ENCODE results near the gene TMEM244. TPM values are rescaled to one million over a fixed set of nuclear protein-coding genes. Genes with fewer than 3 reads are reported as not detected.
"Not testable (repeated sequence)": the region's sequence is repeated elsewhere in the genome, so short reads cannot be mapped to it uniquely, and the experiment has no call there.

Gene TMEM244
- total RNA-seq, 1 donor from 2014 or later = not detected

- Mint-ChIP-seq H3K36me3 (ENCODE audit: low read depth) (peaks cover 12% of the 10 kb centered on the region), H3K9me3 (peaks cover 11% of the 10 kb centered on the region), H3K27me3 (peaks cover 4% of the 10 kb centered on the region), H3K4me3 (no peak overlapping the region), H3K4me1 (peaks cover 9% of the 10 kb centered on the region), H3K27ac (no peak overlapping the region)
- no peak for DNase-seq
- intact Hi-C loops (cut with micrococcal nuclease) = no loop called here
Observed at GRCh38 chr6:129884211-129884610, 23.1 kb upstream of the TMEM244 start.

- peaks cover 23% of the 10 kb centered on the region for H3K9me3 Mint-ChIP-seq
- H3K4me3 Mint-ChIP-seq = peak overlapping the region; percentile 28
- peaks cover 20% of the 10 kb centered on the region for H3K36me3 Mint-ChIP-seq (ENCODE audit: low read depth)
- DNase-seq = peak; percentile 67
- peak overlapping the region; percentile 14 for H3K27ac Mint-ChIP-seq
- H3K27me3 Mint-ChIP-seq = peaks cover 4% of the 10 kb centered on the region
- intact Hi-C loops (cut with micrococcal nuclease) = no loop called here
- peaks cover 9% of the 10 kb centered on the region for H3K4me1 Mint-ChIP-seq
Observed at GRCh38 chr6:129882510-129883023, 21.5 kb upstream of the TMEM244 start.

- H3K27ac Mint-ChIP-seq; DNase-seq; H3K27me3 Mint-ChIP-seq; intact Hi-C loops (cut with micrococcal nuclease); H3K4me3 Mint-ChIP-seq: not testable (repeated sequence)
- Mint-ChIP-seq H3K9me3 (peaks cover 23% of the 10 kb centered on the region), H3K4me1 (peaks cover 19% of the 10 kb centered on the region), H3K36me3 (ENCODE audit: low read depth) (peaks cover 20% of the 10 kb centered on the region)
Observed at GRCh38 chr6:129877894-129878293, 16.8 kb upstream of the TMEM244 start.

- intact Hi-C loops (cut with micrococcal nuclease) = loop anchor here (2.0 kb wide), 1 partner anchor 15 kb away; the partner anchor contains the start of gene TMEM244
- no peak for DNase-seq
Observed at GRCh38 chr6:129875610-129876520, 14.8 kb upstream of the TMEM244 start.

GRCh38 chr6:129874837-129875236 is 13.7 kb upstream of the TMEM244 start:
- H3K9me3 Mint-ChIP-seq = peaks cover 13% of the 10 kb centered on the region
- peaks cover 10% of the 10 kb centered on the region for H3K4me1 Mint-ChIP-seq
- H3K36me3 Mint-ChIP-seq (ENCODE audit: low read depth) = peaks cover 8% of the 10 kb centered on the region
- H3K27ac Mint-ChIP-seq = no peak overlapping the region
- peaks cover 3% of the 10 kb centered on the region for H3K27me3 Mint-ChIP-seq
- H3K4me3 Mint-ChIP-seq = no peak overlapping the region
- DNase-seq = no peak
- intact Hi-C loops (cut with micrococcal nuclease) = loop anchor here (2.0 kb wide), 1 partner anchor 14 kb away; the partner anchor contains the start of gene TMEM244

More at GRCh38 chr6:129875610-129876520, 14.8 kb upstream of the TMEM244 start:
- Mint-ChIP-seq H3K4me1 (peaks cover 10% of the 10 kb centered on the region), H3K27ac (peak overlapping the region; percentile 17), H3K36me3 (ENCODE audit: low read depth) (peaks cover 10% of the 10 kb centered on the region), H3K9me3 (peaks cover 13% of the 10 kb centered on the region), H3K27me3 (peaks cover 5% of the 10 kb centered on the region), H3K4me3 (peak overlapping the region; percentile 20)

GRCh38 chr6:129872586-129872985 is 11.5 kb upstream of the TMEM244 start:
- H3K27ac Mint-ChIP-seq = no peak overlapping the region
- intact Hi-C loops (cut with micrococcal nuclease) = no loop called here
- H3K36me3 Mint-ChIP-seq (ENCODE audit: low read depth) = no peaks in the 10 kb centered on the region

GRCh38 chr6:129871221-129871620 is 10.1 kb upstream of the TMEM244 start:
- peaks cover 3% of the 10 kb centered on the region for H3K27me3 Mint-ChIP-seq
- intact Hi-C loops (cut with micrococcal nuclease) = no loop called here

More at GRCh38 chr6:129872586-129872985, 11.5 kb upstream of the TMEM244 start:
- H3K4me3 Mint-ChIP-seq = no peak overlapping the region
- H3K9me3 Mint-ChIP-seq = no peaks in the 10 kb centered on the region
- H3K4me1 Mint-ChIP-seq = peaks cover 10% of the 10 kb centered on the region
- peaks cover 3% of the 10 kb centered on the region for H3K27me3 Mint-ChIP-seq
- DNase-seq = no peak

GRCh38 chr6:129867403-129867802 is 6.3 kb upstream of the TMEM244 start:
- DNase-seq = no peak
- Mint-ChIP-seq H3K27me3 (peaks cover 3% of the 10 kb centered on the region), H3K4me3 (no peak overlapping the region), H3K36me3 (ENCODE audit: low read depth) (no peaks in the 10 kb centered on the region), H3K4me1 (no peaks in the 10 kb centered on the region), H3K9me3 (no peaks in the 10 kb centered on the region), H3K27ac (no peak overlapping the region)
- intact Hi-C loops (cut with micrococcal nuclease) = no loop called here

More at GRCh38 chr6:129871221-129871620, 10.1 kb upstream of the TMEM244 start:
- Mint-ChIP-seq H3K4me1 (peaks cover 9% of the 10 kb centered on the region), H3K9me3 (no peaks in the 10 kb centered on the region), H3K36me3 (ENCODE audit: low read depth) (no peaks in the 10 kb centered on the region), H3K4me3 (no peak overlapping the region), H3K27ac (no peak overlapping the region)
- no peak for DNase-seq

- Mint-ChIP-seq H3K36me3 (ENCODE audit: low read depth) (no peaks in the 10 kb centered on the region), H3K27me3 (no peaks in the 10 kb centered on the region), H3K4me3 (no peak overlapping the region), H3K9me3 (no peaks in the 10 kb centered on the region), H3K4me1 (no peaks in the 10 kb centered on the region), H3K27ac (no peak overlapping the region)
- intact Hi-C loops (cut with micrococcal nuclease) = no loop called here
- DNase-seq = no peak
Observed at GRCh38 chr6:129866688-129867087, 5.6 kb upstream of the TMEM244 start.

- no peaks in the 10 kb centered on the region for H3K9me3 Mint-ChIP-seq
- H3K4me1 Mint-ChIP-seq = peaks cover 2% of the 10 kb centered on the region
- intact Hi-C loops (cut with micrococcal nuclease) = no loop called here
- no peaks in the 10 kb centered on the region for H3K36me3 Mint-ChIP-seq (ENCODE audit: low read depth)
- H3K27me3 Mint-ChIP-seq = no peaks in the 10 kb centered on the region
- no peak overlapping the region for H3K4me3 Mint-ChIP-seq
- DNase-seq = no peak
- H3K27ac Mint-ChIP-seq = no peak overlapping the region
Observed at GRCh38 chr6:129866256-129866655, 5.1 kb upstream of the TMEM244 start.

- Mint-ChIP-seq H3K36me3 (ENCODE audit: low read depth) (no peaks in the 10 kb centered on the region), H3K9me3 (no peaks in the 10 kb centered on the region), H3K27ac (no peak overlapping the region), H3K4me1 (peaks cover 11% of the 10 kb centered on the region), H3K27me3 (no peaks in the 10 kb centered on the region), H3K4me3 (no peak overlapping the region)
- intact Hi-C loops (cut with micrococcal nuclease) = no loop called here
- no peak for DNase-seq
Observed at GRCh38 chr6:129865013-129865412, 3.9 kb upstream of the TMEM244 start.

- Mint-ChIP-seq H3K36me3 (ENCODE audit: low read depth) (no peaks in the 10 kb centered on the region), H3K4me3 (no peak overlapping the region), H3K27me3 (no peaks in the 10 kb centered on the region), H3K9me3 (no peaks in the 10 kb centered on the region), H3K27ac (no peak overlapping the region), H3K4me1 (peaks cover 11% of the 10 kb centered on the region)
- intact Hi-C loops (cut with micrococcal nuclease) = no loop called here
- no peak for DNase-seq
Observed at GRCh38 chr6:129863664-129864063, 2.5 kb upstream of the TMEM244 start.

GRCh38 chr6:129859524-129859923 is 1.6 kb downstream of the TMEM244 start:
- DNase-seq = no peak
- Mint-ChIP-seq H3K9me3 (no peaks in the 10 kb centered on the region), H3K4me3 (no peak overlapping the region), H3K36me3 (ENCODE audit: low read depth) (no peaks in the 10 kb centered on the region), H3K27ac (no peak overlapping the region), H3K4me1 (peaks cover 11% of the 10 kb centered on the region), H3K27me3 (no peaks in the 10 kb centered on the region)
- intact Hi-C loops (cut with micrococcal nuclease) = no loop called here

GRCh38 chr6:129857838-129858237 is 3.3 kb downstream of the TMEM244 start:
- intact Hi-C loops (cut with micrococcal nuclease) = no loop called here
- H3K4me3 Mint-ChIP-seq = no peak overlapping the region
- H3K9me3 Mint-ChIP-seq = no peaks in the 10 kb centered on the region
- no peaks in the 10 kb centered on the region for H3K36me3 Mint-ChIP-seq (ENCODE audit: low read depth)
- H3K4me1 Mint-ChIP-seq = peaks cover 11% of the 10 kb centered on the region
- no peak overlapping the region for H3K27ac Mint-ChIP-seq
- H3K27me3 Mint-ChIP-seq = peaks cover 4% of the 10 kb centered on the region
- no peak for DNase-seq

All from activated CD4-positive, alpha-beta T cell treated with anti-CD3 and anti-CD28 coated beads, Interleukin-2, amount 10 ng/mL, durations not matched to agents 24 days and 14 days (primary cell).